Activated CD8-positive, alpha-beta memory T cell treated with anti-CD3 and anti-CD28 coated beads for 48 hours (primary cell): ENCODE results near the gene IQGAP2.

Experiments
- DNase-seq, 3 experiments: peaks; one replicate each; pipeline ENCODE4 v3.0.0-alpha.2; 2020; ENCODE audit warnings: low read depth in 2 of 3, low spot score in 2 of 3

IQGAP2 gene

GRCh38 chr5:76474377-76474776 lies 71.3 kb downstream of the IQGAP2 start:
- DNase-seq, result no peak

GRCh38 chr5:76475385-76475784 lies 72.3 kb downstream of the IQGAP2 start:
- DNase-seq, result no peak

DNA sequence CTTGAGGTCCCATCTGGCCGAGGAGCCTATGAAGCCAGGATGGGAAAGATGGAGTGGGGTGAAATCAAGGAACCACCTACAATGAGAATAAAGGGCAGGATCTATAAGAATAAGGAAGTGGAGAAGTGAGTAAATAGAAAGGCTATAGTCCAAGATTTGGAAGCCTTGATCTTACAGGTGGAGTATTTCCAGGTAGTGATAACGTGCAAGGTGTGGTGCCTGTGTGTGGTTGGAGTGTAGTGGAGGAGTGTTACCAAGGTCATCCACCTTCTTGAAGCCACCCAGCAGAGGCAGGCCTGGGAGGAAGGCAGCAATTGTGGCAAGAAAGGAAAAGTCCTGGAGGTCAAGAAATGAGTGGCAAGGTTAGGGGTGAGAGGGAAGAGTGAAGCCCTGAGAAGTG lies 72.9 kb downstream of the IQGAP2 start:
- DNase-seq, result no peak

- DNase-seq, result no peak
These were observed 73.5 kb downstream of the IQGAP2 start for GRCh38 chr5:76476474-76477038.

GRCh38 chr5:76477061-76477460 lies 74.0 kb downstream of the IQGAP2 start:
- DNase-seq, result no peak

- no peak for DNase-seq
These were observed 74.5 kb downstream of the IQGAP2 start for GRCh38 chr5:76477571-76477970.

GRCh38 chr5:76479281-76479680 lies 76.2 kb downstream of the IQGAP2 start:
- DNase-seq, result no peak

GRCh38 chr5:76479973-76480667 lies 77.0 kb downstream of the IQGAP2 start:
- DNase-seq, result no peak

GRCh38 chr5:76482984-76483383 lies 79.9 kb downstream of the IQGAP2 start:
- no peak for DNase-seq

DNA sequence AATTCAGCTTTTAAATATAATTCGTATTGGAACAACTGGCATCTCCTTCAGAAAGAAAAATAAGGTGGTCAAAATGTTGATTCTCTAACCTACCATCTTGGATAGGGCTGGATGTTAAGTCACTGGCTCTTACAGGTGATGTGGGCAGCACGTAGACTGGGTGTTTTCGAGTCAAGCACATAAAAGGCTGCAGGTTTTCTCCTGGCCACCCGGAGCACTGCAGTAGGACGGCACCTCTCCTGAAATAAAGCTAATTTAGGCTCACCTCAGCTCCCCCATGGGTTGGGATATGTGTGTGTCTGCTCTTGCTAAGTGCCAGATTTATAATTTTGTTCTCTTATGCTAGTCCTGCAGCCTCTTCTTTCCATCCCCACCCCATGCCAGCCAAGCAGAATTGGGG lies 80.3 kb downstream of the IQGAP2 start:
- no peak for DNase-seq

GRCh38 chr5:76483881-76484280 lies 80.8 kb downstream of the IQGAP2 start:
- no peak for DNase-seq

GRCh38 chr5:76485511-76485910 lies 82.4 kb downstream of the IQGAP2 start:
- no peak for DNase-seq

GRCh38 chr5:76487386-76487785 lies 84.3 kb downstream of the IQGAP2 start:
- DNase-seq, result no peak

GRCh38 chr5:76487821-76488220 lies 84.7 kb downstream of the IQGAP2 start:
- no peak for DNase-seq

GRCh38 chr5:76488969-76489368 lies 85.9 kb downstream of the IQGAP2 start:
- no peak for DNase-seq

- no peak for DNase-seq
These were observed 87.0 kb downstream of the IQGAP2 start for GRCh38 chr5:76489877-76490688.

- DNase-seq, result no peak
These were observed 87.9 kb downstream of the IQGAP2 start for GRCh38 chr5:76490960-76491359.

DNA sequence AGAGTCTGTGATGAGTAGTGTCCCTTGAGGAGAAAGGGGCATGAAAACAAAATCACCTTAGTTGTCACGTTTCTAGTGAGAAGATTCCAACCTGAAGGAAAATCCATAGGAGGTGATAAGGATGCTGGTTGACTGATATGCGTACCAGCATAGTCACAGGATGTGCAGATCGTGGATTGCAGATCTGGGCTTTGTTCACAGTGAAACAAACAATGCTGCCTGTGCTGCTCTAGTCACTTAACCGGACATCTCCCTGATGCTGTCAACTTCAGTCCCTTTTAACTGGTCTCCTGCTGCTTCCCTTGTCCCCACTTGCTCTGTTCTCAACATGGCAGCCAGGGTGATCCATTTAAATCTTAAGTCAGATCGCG lies 89.7 kb downstream of the IQGAP2 start:
- DNase-seq, result no peak

- no peak for DNase-seq
These were observed 90.2 kb downstream of the IQGAP2 start for GRCh38 chr5:76493190-76493837.

GRCh38 chr5:76494201-76494600 lies 91.1 kb downstream of the IQGAP2 start:
- no peak for DNase-seq

- no peak for DNase-seq
These were observed 92.8 kb downstream of the IQGAP2 start for GRCh38 chr5:76495870-76496269.

GRCh38 chr5:76497065-76497460 lies 94.0 kb downstream of the IQGAP2 start:
- no peak for DNase-seq
